HepG2 (cell line): ENCODE measurements around the gene RAD51D. TPM values are rescaled to one million over a fixed set of nuclear protein-coding genes. Genes with fewer than 3 reads are reported as not detected.

Experiments used
- AKNA ChIP-seq: sonication (generic); formaldehyde crosslinking; IDR thresholded peaks from 2 replicates; pipeline ENCODE4 v1.4.0; 2020; ENCODE audit warnings: missing genetic modification reagents, borderline replicate concordance
- CEBPG ChIP-seq: IDR thresholded peaks from 2 replicates; pipeline ENCODE4 v1.6.1; 2016
- PRDM15 ChIP-seq: sonication (generic); formaldehyde crosslinking; IDR thresholded peaks from 2 replicates; pipeline ENCODE4 v1.4.0; 2020; ENCODE audit warnings: missing genetic modification reagents
- SATB2 ChIP-seq: sonication (generic); formaldehyde crosslinking; IDR thresholded peaks from 2 replicates; pipeline ENCODE4 v1.5.0; 2020; ENCODE audit warnings: missing genetic modification reagents
- TMF1 ChIP-seq: sonication (generic); formaldehyde crosslinking; IDR thresholded peaks from 2 replicates; pipeline ENCODE4 v1.8.1; 2022; ENCODE audit warnings: low read depth, missing genetic modification reagents
- ZBTB26 ChIP-seq: IDR thresholded peaks from 2 replicates; pipeline ENCODE4 v1.6.1; 2016; ENCODE audit warnings: missing compliant biosample characterization, missing genetic modification reagents, borderline replicate concordance
- ZNF235 ChIP-seq: sonication (generic); formaldehyde crosslinking; IDR thresholded peaks from 2 replicates; pipeline ENCODE4 v1.8.1; 2023; ENCODE audit warnings: mild to moderate bottlenecking, missing genetic modification reagents, borderline replicate concordance
- ZNF383 ChIP-seq: sonication (generic); formaldehyde crosslinking; IDR thresholded peaks from 2 replicates; pipeline ENCODE4 v1.4.0; 2020; ENCODE audit warnings: missing genetic modification reagents, mild to moderate bottlenecking, borderline replicate concordance
- ZNF44 ChIP-seq: sonication (generic); formaldehyde crosslinking; IDR thresholded peaks from 2 replicates; pipeline ENCODE4 v1.5.1; 2020; ENCODE audit warnings: mild to moderate bottlenecking, missing genetic modification reagents
- polyA plus RNA-seq, 8 experiments: library from polyadenylated mRNA; depleted of rRNA in 3 of 8; stranded (reverse) in 7 of 8; unstranded in 1 of 8; fragments of >200 nt; fragmentation: Illumina TruSeq in 4 of 8; extraction: Trizol in 4 of 8; gene quantifications; 2 replicates each; pipeline versions ENCODE4 v1.2.1 to v1.2.3, GENCODE V29; 2011 to 2016; ENCODE audit warnings: low read depth in 4 of 8, missing spikeins in 1 of 8, mixed read lengths in 1 of 8; ENCODE audit not compliant: insufficient read depth in 1 of 8
- total RNA-seq, 5 experiments: library from RNA; depleted of rRNA; stranded (reverse); fragments of >200 nt; fragmentation: Illumina TruSeq; extraction: Trizol; gene quantifications; 2 replicates each; pipeline ENCODE4 v1.2.3, GENCODE V29; 2016; ENCODE audit warnings: low read depth in 1 of 5
- TF ChIP-seq, protein P1 (sequence below): sonication (generic); formaldehyde crosslinking; IDR thresholded peaks from 2 replicates; pipeline ENCODE4 v1.8.0; 2022; ENCODE audit warnings: low read depth, missing genetic modification reagents
- TF ChIP-seq, protein P2 (sequence below), 2 experiments: sonication (generic) in 1 of 2; formaldehyde crosslinking in 1 of 2; IDR thresholded peaks; 2 replicates each; pipeline versions ENCODE4 v1.4.0 to v1.6.1; 2016 to 2020; ENCODE audit warnings: borderline replicate concordance in 1 of 2, low read depth in 1 of 2, mild to moderate bottlenecking in 1 of 2, missing genetic modification reagents in 1 of 2

Gene RAD51D
- total and polyA plus RNA-seq, 2 of the 13 experiments (the other 11 are each of a cell fraction or from before 2014, with no cell fraction given) = 6.7 to 13.1 TPM

GRCh38 chr17:35141681-35142466, 22.2 kb upstream of the RAD51D start, which contains the start of gene NLE1 (continued):
- TF ChIP-seq ZBTB26 (CRISPR knock-in tag) = peak; percentile 49; the same call in 1 of the 2 replicates
- peak; percentile 51; the same call in 1 of the 2 replicates for TF ChIP-seq ZNF44 (CRISPR knock-in tag)
- TF ChIP-seq AKNA (CRISPR knock-in tag) = no peak
- TF ChIP-seq, protein P1, sequence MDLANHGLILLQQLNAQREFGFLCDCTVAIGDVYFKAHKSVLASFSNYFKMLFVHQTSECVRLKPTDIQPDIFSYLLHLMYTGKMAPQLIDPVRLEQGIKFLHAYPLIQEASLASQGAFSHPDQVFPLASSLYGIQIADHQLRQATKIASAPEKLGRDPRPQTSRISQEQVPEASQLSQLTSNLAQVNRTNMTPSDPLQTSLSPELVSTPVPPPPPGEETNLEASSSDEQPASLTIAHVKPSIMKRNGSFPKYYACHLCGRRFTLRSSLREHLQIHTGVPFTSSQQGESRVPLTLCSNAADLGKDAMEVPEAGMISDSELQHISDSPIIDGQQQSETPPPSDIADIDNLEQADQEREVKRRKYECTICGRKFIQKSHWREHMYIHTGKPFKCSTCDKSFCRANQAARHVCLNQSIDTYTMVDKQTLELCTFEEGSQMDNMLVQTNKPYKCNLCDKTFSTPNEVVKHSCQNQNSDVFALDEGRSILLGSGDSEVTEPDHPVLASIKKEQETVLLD (CRISPR knock-in tag) = peak; percentile 70; the same call in 1 of the 2 replicates
- TF ChIP-seq, protein P2, sequence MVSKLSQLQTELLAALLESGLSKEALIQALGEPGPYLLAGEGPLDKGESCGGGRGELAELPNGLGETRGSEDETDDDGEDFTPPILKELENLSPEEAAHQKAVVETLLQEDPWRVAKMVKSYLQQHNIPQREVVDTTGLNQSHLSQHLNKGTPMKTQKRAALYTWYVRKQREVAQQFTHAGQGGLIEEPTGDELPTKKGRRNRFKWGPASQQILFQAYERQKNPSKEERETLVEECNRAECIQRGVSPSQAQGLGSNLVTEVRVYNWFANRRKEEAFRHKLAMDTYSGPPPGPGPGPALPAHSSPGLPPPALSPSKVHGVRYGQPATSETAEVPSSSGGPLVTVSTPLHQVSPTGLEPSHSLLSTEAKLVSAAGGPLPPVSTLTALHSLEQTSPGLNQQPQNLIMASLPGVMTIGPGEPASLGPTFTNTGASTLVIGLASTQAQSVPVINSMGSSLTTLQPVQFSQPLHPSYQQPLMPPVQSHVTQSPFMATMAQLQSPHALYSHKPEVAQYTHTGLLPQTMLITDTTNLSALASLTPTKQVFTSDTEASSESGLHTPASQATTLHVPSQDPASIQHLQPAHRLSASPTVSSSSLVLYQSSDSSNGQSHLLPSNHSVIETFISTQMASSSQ (IDR thresholded peaks at IDR 0.05; ENCODE audit: low read depth) = no peak
- TF ChIP-seq, protein P2 (CRISPR knock-in tag; IDR thresholded peaks at IDR 0.05; ENCODE audit: borderline replicate concordance) = peak; percentile 82; the same call in 1 of the 2 replicates
- no peak for TF ChIP-seq PRDM15 (CRISPR knock-in tag)
- 0 out of 2 replicates have a peak, but pooled peaks have one; percentile 73 for TF ChIP-seq ZNF383 (CRISPR knock-in tag)
- TF ChIP-seq CEBPG (CRISPR knock-in tag) = 0 out of 2 replicates have a peak, but pooled peaks have one; percentile 23
- no peak for TF ChIP-seq SATB2 (CRISPR knock-in tag)
- peak; percentile 89 for TF ChIP-seq ZNF235 (CRISPR knock-in tag)
- TF ChIP-seq TMF1 (CRISPR knock-in tag) = no peak
